ENCODE measurements around the gene CTR9. TPM values are rescaled to one million over a fixed set of nuclear protein-coding genes. Genes with fewer than 3 reads are reported as not detected.

Gene CTR9
- total and polyA plus RNA-seq, 9 of the 15 experiments (the other 6 are each of a cell fraction or from before 2014, with no cell fraction given), result 25.4 to 79.3 (median 47.3) TPM

GRCh38 chr11:10824888-10825287 is 73.8 kb downstream of the CTR9 start:
- in situ Hi-C loops (cut with MboI), result no loop called here
- H3K36me3 ChIP-seq (ENCODE audit: control insufficient read depth, insufficient read depth, low read length), result no peaks in the 10 kb centered on the region
- ATAC-seq, result peak; percentile 72
- FAIRE-seq, result no peak
- H3K27ac ChIP-seq (ENCODE audit: extremely low read depth, low read depth, low read length), result peak overlapping the region; percentile 3; the same call in 1 of the 3 replicates
- BruUV-seq (replicated peaks), result no TSS peak
- H2AFZ ChIP-seq (ENCODE audit: low read depth, low read length), result peak overlapping the region; percentile 95
- WGBS (ENCODE audit: insufficient coverage, low coverage, missing lambda C conversion rate), result 16% methylated on average over 3 of the region's 3 CpGs
- CTCF ChIA-PET (ENCODE audit: low intra/inter-chr PET ratio), result no interaction called here
- no peaks in the 10 kb centered on the region for H4K20me1 ChIP-seq (replicated peaks; ENCODE audit: control insufficient read depth, insufficient read depth, low read length)
- H3K4me1 ChIP-seq (replicated peaks in 1 of 2; ENCODE audit: control insufficient read depth in 2 of 2, insufficient read depth in 2 of 2, low read length in 2 of 2), result peaks cover 0 to 26% of the 10 kb centered on the region in 2 experiments; a peak in 4 of 5 replicates
- DNase-seq (ENCODE audit: extremely low read depth in 1 of 4, low spot score in 3 of 4), result peak in 1 of 4 experiments; percentile 30
- no peak overlapping the region for H3K4me3 ChIP-seq
- 0 out of 4 replicates have a peak overlapping the region, but pooled peaks of 1 of the 2 experiments have one; percentile 20 for H3K9ac ChIP-seq (ENCODE audit: insufficient read depth in 1 of 2, low read depth in 2 of 2, low read length in 2 of 2)
- peak overlapping the region; percentile 5; the same call in 1 of the 2 replicates for H3K4me2 ChIP-seq (ENCODE audit: insufficient read depth, low read length)
- no peaks in the 10 kb centered on the region for H3K9me1 ChIP-seq (ENCODE audit: control insufficient read depth, insufficient read depth, low read length)
- POLR2A ChIA-PET, result interaction anchor here (2.2 kb wide), 1 partner anchor 16 kb away, joined by 15 read pairs; the partner anchor contains the start of gene EIF4G2
- H3K9me3 ChIP-seq (replicated peaks; ENCODE audit: control insufficient read depth, insufficient read depth, low read depth, low read length), result no peaks in the 10 kb centered on the region
- H3K79me2 ChIP-seq (ENCODE audit: control insufficient read depth, insufficient read depth, low read length), result no peaks in the 10 kb centered on the region
- intact Hi-C loops (cut with micrococcal nuclease), result no loop called here
- H3K27me3 ChIP-seq (ENCODE audit: control insufficient read depth in 2 of 2, insufficient read depth in 2 of 2, low read length in 2 of 2), result no peaks in the 10 kb centered on the region
- TF ChIP-seq ZBTB26 (CRISPR knock-in tag; IDR thresholded peaks at IDR 0.05) (peak; percentile 12; the same call in 1 of the 2 replicates), SRSF1 (IDR thresholded peaks at IDR 0.05; ENCODE audit: low read depth, low read length) (no peak), ZNF445 (CRISPR knock-in tag; IDR thresholded peaks at IDR 0.05; ENCODE audit: low read depth) (0 out of 2 replicates have a peak, but pooled peaks have one; percentile 33), FOXJ3 (CRISPR knock-in tag; IDR thresholded peaks at IDR 0.05) (no peak), NCOA1 (IDR thresholded peaks at IDR 0.05; ENCODE audit: low read depth) (no peak), ASH1L (IDR thresholded peaks at IDR 0.05; ENCODE audit: borderline replicate concordance, low read depth, partially characterized antibody) (no peak), POLR2B (IDR thresholded peaks at IDR 0.05; ENCODE audit: low read depth, partially characterized antibody) (no peak), CREB5 (CRISPR knock-in tag; IDR thresholded peaks at IDR 0.05) (no peak), ID3 (CRISPR knock-in tag; IDR thresholded peaks at IDR 0.05) (no peak), ID3 (tag; IDR thresholded peaks at IDR 0.05) (no peak), PTTG1 (tag; IDR thresholded peaks at IDR 0.05; ENCODE audit: low read depth) (no peak), ZNF347 (CRISPR knock-in tag; IDR thresholded peaks at IDR 0.05; ENCODE audit: low read depth) (no peak), SPI1 (IDR thresholded peaks at IDR 0.05; ENCODE audit: borderline replicate concordance, low read depth, low read length) (peak; percentile 99), THRB (CRISPR knock-in tag; conservative IDR thresholded peaks at IDR 0.05) (0 out of 2 replicates have a peak, but pooled peaks have one; percentile 16), ATF7 (IDR thresholded peaks at IDR 0.05) (no peak), ZNF395 (CRISPR knock-in tag; IDR thresholded peaks at IDR 0.05) (no peak), SMARCE1 (IDR thresholded peaks at IDR 0.05) (peak; percentile 17; the same call in 1 of the 2 replicates), STAG1 (CRISPR knock-in tag; IDR thresholded peaks at IDR 0.05; ENCODE audit: borderline replicate concordance) (no peak)
